Islet of Langerhans (tissue), 1 donor: ENCODE results near the gene FHIT.
A peak's percentile ranks its signal among the peaks of the same experiment; 100 is the strongest.

ENCODE experiments used
- FAIRE-seq: peaks from one replicate; lab custom pipeline; 2011; peaks lifted over from hg19 to GRCh38; lab: Jason Lieb, UNC

Gene FHIT

DNA sequence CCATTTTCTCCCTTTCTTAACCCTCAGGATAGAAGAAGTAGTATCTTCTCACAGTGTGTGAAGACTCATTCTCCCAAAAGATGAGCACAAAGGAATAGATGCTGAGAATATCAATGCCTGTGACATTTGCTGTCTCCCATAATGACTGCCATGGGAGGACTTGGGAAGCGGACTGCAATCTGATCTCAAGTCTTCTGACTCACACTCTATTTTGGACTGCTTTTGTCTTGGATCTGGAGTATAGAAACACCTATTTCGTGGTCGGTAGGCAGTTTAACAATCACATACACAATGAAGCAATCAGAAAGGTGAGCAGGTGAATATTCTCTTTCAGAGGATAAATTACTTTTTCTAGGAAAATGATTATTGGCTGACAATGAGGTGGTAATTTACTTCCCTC lies 852.0 kb downstream of the FHIT start:
- no peak for FAIRE-seq

DNA sequence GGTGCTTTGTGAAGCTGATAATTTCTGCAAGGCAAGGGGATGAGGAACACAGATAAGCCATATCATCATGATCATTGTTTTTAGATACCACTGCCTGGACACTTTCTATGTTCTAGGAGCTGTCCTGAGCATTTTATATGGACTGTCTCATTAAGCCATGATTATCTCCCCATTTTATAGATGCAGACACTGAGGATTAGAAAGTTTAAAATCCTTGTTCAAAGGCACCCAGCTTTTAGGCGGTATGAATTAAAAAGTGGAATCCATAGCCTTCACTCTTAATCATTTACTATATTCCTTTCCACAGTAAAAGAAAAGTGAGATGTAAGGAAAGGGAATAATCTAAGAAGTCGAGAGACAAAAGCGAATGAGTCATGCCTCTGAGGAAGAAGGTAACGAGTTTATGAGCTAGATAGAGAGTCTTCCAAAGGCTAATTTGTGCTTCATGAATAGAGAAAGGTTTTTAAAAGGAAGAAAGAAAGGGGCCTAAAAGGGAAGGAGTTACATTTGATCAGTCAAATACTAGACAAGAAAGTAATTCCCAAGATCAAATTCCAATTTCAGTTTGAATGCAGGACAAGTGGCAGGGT lies 856.0 kb downstream of the FHIT start:
- FAIRE-seq = no peak

DNA sequence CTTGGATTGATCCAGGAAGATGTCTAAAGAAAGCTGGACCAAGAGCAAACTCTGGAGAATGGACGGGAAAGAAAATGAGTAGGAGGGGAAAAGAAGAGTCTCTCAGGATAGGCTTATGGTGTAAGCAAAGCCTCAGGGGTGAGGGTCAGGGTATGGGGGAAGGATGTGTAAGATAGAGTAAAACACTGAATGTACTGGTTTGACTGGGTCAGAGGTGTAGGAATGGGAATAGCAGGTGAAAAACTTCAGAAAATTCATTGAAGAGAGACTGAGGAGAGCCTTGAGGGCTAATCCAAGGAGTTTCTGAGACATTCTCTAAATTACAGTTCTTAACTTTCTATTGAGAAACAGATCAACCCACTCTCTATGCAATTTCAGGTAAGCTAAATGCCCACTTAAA lies 857.3 kb downstream of the FHIT start:
- FAIRE-seq = no peak

DNA sequence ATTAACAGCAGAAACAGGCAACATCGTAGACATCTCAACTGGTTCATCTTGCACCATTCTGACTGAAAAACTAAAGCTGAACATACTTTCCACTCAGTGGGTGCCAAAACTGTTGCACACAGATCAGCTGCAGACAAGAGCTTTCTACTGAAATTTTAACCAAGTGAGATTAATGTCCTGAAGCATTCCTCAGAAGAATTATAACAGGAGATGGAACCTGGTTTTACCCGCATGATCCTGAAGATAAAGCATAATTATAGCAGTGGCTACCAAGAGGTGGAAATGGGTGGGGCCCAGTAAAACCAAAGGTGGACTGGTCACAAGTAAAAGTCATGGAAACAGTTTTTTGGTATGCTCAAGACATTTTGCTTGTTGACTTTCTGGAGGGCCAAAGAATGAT lies 858.8 kb downstream of the FHIT start:
- no peak for FAIRE-seq

DNA sequence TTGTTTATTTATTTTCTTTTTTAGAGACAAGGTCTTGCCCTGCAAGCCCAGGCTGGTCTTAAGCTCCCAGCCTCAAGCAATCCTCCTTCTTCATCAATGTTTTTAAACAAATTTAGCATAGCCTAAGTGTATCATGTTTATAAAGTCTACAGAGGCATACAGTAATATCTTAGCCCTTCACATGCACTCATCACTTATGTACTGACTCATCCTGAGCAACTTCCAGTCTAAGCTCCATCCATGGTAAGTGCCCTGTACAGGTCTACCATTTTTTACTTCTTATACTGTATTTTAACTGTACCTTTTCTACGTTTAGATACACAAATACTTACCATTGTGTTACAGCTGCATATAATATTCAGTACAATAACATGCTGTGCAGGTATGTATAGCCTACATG lies 860.0 kb downstream of the FHIT start:
- FAIRE-seq = no peak

DNA sequence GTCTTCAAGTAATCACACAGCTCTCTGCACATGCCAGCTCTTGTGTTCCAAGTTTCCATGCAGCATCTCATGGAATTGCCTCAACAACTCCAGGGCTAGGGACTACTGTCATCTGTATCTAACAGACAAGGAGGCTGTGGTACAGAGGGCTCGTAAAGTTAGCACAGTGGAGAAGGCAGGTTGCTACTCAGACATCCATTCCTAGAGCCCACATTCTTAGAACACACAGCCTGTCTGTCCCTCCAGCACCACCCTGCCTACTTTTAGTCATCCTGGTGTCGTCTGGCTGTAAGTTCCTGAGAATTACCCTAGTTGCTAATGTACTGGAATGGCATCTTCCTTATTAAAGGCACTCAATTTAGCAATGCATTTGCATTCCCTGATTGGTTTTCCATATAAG lies 862.5 kb downstream of the FHIT start:
- no peak for FAIRE-seq

DNA sequence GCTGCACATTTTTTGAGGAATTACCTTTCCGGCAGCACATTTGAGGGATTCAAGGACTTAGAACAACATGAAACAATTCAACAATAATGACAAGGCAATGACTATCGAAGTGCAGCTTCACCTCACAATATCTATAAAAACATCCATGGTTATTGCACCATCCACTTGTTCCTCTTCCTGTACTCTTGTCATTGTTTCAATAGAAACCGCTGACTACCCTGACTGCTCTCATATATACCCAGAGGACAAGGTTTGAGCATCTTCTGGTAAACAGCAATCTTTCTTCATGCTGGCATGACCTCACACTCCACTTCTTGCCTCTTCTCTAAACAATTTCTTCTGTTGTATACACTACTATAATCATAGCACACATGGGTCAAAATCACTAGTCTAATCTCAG lies 864.9 kb downstream of the FHIT start:
- FAIRE-seq = no peak

DNA sequence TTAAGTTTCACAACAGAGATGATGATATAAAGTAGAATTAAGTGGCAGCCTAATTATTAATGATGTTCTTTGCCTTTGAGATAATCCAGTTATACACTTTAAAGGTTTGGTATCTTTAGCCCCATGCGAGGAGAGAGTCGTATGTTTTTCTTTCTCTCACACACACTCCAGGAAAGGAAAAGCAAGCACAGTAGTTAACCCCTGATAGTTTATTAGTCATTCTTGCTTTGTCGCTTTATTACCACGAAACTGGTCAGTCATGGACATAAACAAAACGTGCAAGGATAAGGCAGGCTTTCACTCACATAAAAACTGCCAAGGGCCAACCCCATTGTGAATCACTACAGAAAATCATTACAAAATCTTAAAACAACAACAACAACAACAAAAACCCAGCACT lies 866.9 kb downstream of the FHIT start:
- FAIRE-seq = no peak

DNA sequence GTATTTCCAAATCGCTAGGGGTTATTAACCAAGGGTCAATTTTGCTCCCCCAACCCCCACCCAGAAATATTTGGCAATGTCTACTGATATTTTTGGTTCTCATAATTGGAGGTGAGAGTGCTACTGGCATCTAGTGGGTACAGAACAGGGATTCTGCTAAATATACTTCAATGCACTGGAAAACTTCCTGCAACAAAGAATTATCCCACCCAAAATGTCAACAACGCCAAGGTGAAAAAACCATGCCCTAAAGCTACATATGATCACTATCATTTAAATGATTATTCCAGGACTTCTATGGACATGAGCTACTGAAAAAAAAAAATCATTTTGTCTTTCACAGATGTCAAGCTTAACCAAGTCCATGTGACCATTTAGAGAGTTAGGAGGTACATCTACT lies 867.9 kb downstream of the FHIT start:
- FAIRE-seq = no peak

DNA sequence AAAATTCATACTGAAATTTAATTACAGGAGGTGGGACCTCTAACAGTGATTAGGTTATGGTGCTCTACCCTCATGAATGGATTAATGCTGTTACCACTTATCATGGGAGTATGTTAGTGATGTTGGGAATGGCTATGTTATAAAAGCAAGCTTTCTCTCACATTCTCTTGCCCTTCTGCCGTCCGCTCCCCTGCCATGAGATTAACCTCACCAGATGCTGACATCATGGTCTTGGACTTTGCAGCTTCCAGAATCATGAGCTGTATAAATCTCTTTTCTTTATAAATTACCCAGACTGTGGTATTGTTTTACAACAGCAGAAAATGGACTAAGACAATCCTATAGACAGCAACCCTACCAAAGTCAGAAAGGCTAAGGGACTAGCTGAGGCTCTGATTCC lies 884.8 kb downstream of the FHIT start:
- no peak for FAIRE-seq

DNA sequence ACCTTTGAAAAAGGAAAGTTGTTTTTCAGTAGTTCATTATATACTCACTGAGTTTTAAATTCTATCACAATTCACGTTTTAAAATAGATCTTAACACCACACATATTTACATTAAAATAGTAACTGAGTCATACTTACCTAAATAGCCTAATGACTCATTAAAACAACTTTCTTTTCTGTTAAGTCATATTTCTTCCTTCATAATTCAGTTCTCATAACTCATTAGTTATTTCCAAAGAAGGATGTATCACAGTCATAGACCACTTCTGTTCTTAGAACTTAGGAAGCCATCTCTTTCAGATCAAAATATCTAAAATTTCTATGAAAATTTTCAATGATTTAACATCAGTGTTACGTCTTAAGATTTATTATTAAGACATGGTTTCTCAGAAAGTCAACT lies 885.9 kb downstream of the FHIT start:
- peak; percentile 88 for FAIRE-seq

DNA sequence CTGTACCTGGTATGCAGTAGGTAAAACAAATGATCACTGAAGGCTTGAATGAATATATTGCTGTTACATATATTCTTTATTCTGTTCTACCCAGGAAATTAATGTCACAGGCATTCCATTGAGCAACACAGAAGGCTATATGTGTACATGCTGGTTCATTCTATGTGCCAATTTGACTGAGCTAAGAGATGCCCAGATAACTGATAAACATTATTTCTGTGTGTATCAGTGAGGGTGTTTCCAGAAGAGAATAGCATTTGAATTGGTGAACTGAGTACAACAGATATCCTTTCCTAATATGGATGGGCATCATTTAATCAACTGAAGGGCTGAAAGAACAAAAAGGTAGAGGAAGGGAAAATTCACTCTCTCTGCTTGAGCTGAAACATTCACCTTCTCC lies 886.8 kb downstream of the FHIT start:
- no peak for FAIRE-seq

DNA sequence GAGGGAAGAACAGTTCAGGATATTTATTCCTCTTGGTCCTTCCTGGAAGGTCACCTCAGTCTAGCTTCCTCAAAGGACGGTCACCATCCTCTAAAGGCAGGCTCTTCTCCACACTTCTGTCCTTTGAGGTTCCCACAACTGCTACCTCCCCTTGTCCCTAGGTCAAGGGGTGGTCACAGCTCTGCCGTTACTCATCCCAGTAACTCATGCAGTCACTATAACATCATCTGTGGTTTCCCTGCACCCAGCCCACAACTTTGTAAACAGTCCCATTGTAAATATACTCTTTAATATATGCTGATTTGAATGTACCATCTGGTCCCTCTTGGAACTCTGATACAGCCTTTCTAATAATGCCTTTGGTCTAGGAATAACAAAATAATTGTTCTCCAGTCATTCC lies 887.4 kb downstream of the FHIT start:
- no peak for FAIRE-seq

DNA sequence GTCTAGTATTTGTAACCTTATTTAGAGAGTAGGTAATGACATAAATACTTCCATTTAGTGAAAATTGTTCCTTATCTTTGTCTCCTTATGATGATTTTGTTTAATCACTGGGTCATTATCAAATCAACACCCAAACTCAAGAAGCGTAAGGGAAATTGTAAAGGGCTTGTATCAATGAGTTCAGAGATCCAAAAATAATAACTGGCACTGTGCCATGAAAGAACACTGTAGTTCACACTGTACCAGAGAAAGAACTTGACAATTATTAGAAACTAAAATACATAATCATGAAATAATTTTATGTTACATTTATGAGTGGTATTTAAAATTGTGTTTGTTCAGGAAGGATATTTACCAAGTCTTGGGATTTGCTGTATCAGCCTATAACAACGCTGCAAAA lies 895.4 kb downstream of the FHIT start:
- peak; percentile 43 for FAIRE-seq

DNA sequence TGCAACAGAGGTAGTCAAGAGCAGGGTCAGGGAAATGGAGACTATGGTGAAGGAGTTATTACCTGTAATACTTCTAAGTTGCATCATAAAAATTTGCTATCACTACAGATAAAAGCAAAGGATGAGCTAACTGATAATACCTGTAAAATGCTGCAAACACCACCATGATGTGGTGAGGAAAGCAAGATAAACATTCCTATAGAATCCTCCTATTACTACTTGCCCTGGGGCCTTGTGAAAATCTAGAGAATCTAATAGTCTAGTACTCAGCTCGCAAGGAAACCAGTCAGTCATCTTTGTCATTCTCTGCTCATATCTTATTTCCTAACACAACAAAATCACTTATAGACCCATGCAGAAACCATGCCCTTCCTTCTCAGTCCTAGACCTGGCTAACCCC lies 899.8 kb downstream of the FHIT start:
- FAIRE-seq = no peak

DNA sequence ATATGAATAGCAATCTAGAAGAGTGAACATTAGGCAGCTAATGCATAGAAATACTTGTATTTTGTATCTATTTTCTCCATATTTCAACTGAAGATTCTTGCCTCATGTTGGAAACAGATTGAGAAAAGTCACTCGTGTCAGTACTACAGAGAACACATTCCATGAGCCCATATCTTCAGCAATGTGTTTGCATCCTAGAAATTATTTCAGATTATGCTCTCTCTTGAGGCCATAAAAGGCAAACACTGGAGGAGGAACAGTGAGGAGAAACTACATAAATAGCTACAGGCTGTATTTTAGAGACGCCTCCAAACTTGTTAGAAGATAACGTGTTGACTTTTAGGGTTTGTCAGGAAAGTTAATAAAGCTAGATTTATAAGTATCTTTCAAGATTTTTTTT lies 906.9 kb downstream of the FHIT start:
- FAIRE-seq = no peak

DNA sequence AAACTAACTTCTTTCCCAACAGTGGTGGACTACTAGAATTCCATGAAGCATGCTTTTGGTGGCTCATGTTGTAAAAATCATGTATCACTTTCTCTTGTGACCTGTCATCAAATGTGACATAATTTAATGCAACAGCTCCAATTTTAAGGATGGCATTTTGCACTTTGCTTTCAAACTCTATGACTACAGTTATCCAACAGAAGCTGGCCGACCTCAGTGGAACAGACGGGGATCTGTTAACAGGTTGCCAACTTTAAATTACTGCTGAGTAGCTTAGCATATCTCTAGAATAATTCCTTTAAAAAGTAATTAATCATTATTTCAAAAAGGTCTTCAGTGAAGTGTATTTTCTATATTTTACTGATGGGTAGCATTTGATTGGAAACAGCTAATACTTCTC lies 907.4 kb downstream of the FHIT start:
- FAIRE-seq = no peak

DNA sequence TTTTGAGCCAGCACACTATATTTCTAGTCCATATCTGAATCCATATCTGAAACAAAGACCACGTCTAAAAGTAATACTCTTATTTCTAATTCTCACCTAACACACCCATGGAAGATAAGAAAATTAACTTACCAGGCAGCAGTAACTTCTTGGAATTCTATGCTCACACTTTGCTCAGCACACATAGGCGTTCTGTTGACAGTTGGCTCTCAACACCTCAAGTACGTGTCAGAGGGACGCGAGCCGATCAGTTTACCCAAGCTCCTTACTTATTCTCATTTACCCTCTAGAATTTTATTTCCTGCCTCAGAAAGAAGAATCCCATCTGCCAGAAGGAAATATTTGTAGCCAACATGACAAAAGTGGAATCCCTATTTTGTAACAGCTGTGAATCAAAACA lies 911.9 kb downstream of the FHIT start:
- FAIRE-seq = no peak

DNA sequence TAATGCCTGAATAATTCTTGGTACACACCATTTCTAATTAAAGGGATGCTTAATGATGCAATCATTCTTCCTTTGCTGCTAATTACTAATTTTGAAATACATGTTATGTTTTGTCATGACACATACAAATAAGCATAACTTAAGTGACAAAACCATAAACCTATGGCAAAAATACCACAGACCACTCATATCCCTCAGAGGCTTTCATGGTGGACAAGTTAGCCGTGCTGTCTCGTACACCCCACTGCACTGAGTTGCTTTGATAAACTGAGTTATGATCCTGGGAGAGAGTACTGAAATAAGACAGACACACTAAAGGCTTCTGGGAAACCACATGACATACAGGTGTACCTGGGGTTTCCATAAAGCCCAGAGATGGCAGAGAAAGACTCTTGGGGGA lies 913.8 kb downstream of the FHIT start:
- FAIRE-seq = no peak

DNA sequence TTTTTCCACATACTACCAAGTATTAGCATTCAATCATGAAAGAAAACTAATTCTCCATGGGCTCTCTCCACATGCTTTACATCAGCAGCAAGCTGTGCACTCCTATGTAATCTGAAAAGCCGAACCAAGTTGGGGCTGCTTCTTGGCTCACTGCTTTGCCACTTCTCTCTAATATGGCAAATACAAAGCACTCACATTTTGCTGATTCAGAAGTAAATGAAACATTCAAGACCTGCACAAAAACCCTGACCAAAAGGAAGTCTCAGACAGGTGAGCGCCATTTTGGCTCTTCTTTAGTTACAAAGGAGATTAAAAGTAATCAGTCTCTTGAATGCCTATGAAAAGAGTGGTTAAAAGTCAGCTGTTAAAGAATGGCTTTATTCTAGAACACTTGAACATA lies 915.2 kb downstream of the FHIT start:
- no peak for FAIRE-seq

DNA sequence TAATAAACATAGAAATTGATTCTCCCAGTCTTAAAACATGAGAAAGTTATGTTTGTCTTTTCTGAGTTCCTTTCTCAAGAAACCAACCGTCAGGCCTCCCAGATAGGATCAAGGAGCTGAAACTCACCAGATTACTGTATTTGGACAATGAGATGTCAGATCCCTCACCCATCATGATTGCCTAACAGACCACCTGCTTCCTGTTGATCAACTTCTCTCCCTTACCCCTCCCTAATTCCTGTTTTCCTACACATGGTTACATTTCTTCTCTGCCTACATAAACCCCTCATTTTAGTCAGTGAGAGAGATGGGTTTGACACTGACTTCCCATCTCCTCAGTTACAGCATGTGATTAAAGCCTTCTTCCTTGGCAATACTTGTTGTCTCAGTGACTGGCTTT lies 917.5 kb downstream of the FHIT start:
- FAIRE-seq = no peak

DNA sequence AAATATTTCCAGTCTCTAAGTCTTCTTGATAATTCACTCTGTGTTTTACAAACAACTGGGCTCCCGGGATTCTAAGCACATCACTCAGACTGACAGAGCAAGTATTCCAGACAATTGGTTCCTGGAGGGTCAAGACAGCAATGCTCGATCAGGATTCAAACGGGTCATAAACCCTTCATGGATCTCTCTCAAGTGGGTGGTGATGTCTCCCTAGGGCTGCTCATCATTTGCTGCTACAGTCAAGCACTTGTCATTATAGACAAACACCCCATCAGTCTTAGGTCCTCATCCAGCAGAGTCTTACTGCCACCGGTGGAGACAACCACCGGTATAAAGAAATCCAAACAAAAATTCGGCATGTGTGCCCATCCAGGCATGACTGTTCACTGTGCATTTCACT lies 921.1 kb downstream of the FHIT start:
- no peak for FAIRE-seq

DNA sequence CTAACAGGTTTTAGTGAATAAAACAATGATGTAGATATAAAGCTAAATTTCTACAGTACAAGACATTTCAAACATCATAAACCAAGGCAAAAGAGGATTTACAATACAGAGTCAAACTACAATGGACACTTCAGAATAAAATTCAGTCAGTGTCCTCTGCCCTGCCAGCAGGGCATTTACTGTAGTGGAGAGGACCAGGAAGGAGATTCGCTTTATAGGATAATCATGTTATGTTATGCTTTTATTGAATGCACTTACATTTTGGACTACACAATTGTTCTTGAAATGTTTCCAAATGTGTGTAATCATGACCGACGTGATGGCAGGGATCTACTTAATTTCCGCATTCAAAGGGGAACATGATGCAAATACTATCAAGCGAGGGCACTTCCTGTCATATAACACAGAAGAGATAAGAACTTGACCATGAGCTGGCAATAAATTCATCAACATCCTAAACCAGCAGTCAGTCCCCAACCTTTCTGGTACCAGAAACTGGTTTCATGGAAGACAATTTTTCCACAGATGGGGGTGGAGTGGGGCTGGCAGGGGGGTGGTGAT lies 925.6 kb downstream of the FHIT start:
- no peak for FAIRE-seq

DNA sequence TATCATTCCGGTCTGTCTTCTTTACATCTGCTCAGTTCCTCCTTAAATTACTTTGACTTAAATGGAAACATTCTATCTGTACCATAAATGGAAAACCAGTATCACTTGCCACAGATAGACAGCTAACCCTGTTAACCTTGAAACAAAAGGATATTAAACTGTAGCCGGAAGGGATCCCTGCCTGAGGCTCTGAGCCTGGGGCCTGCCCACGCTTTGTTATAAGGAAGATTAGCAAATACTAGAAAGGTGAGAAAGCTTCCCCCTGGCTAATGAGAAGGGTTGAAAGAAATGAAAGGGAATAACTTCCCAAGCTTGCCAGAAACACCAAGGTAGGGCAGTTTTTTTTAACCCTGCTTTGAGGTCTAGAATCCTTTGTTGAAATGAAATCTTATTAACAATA lies 927.6 kb downstream of the FHIT start:
- no peak for FAIRE-seq

DNA sequence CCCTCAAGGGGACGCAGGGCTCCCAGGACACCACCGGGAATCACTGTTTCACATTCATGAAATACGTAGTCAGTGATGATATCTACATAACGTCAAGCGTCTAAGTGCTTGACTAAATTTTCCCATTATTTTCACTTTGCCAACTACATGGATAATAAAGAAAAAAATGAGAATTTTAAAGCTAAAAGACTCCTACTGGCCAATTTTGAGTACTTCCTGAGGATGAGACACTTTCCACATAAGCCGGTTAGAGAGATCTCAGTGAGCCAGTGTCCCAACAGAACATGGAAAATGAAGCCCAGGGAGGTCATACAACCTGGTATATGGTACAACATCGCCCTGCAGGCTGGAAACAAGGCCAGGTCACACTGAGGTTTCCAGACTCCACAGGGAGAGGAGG lies 928.1 kb downstream of the FHIT start:
- FAIRE-seq = no peak
